ELR (cell line): ENCODE results near the gene LYRM4.
A peak's percentile ranks its signal among the peaks of the same experiment; 100 is the strongest.

Experiments used
- DNase-seq: peaks from one replicate; pipeline ENCODE4 v3.0.0-alpha.2; 2015; ENCODE audit warnings: low read depth

The LYRM4 gene

GRCh38 chr6:5260661-5261544 is at the start of gene LYRM4, which contains the start of gene FARS2:
LYRM4 (minus strand) TSS chr6:5260950; CDS start chr6:5260733, 217 bp downstream.
FARS2 (plus strand) TSS chr6:5261513.
- peak; percentile 91 for DNase-seq

GRCh38 chr6:5308066-5308465 is 47.3 kb upstream of the LYRM4 start:
- peak; percentile 91 for DNase-seq

GRCh38 chr6:5307058-5307457 is 46.3 kb upstream of the LYRM4 start:
- no peak for DNase-seq

- DNase-seq = peak; percentile 44
Observed at GRCh38 chr6:5305968-5306626, 45.3 kb upstream of the LYRM4 start.

GRCh38 chr6:5303682-5304081 is 42.9 kb upstream of the LYRM4 start:
- no peak for DNase-seq

GRCh38 chr6:5302995-5303622 is 42.4 kb upstream of the LYRM4 start:
- DNase-seq = peak; percentile 30

GRCh38 chr6:5302220-5302946 is 41.6 kb upstream of the LYRM4 start:
- DNase-seq = no peak

- no peak for DNase-seq
Observed at GRCh38 chr6:5300206-5300764, 39.5 kb upstream of the LYRM4 start.

- DNase-seq = no peak
Observed at GRCh38 chr6:5295623-5296022, 34.9 kb upstream of the LYRM4 start.

GRCh38 chr6:5294392-5295211 is 33.9 kb upstream of the LYRM4 start:
- no peak for DNase-seq

GRCh38 chr6:5293692-5294091 is 32.9 kb upstream of the LYRM4 start:
- no peak for DNase-seq

- no peak for DNase-seq
Observed at GRCh38 chr6:5292154-5292553, 31.4 kb upstream of the LYRM4 start.

GRCh38 chr6:5290500-5290899 is 29.8 kb upstream of the LYRM4 start:
- no peak for DNase-seq

GRCh38 chr6:5290097-5290496 is 29.3 kb upstream of the LYRM4 start:
- no peak for DNase-seq

- DNase-seq = no peak
Observed at GRCh38 chr6:5287966-5288297, 27.2 kb upstream of the LYRM4 start.

- DNase-seq = peak; percentile 84
Observed at GRCh38 chr6:5287205-5287965, 26.6 kb upstream of the LYRM4 start.

- DNase-seq = no peak
Observed at GRCh38 chr6:5286780-5287179, 26.0 kb upstream of the LYRM4 start.

- DNase-seq = no peak
Observed at GRCh38 chr6:5285526-5285925, 24.8 kb upstream of the LYRM4 start.

GRCh38 chr6:5285081-5285480 is 24.3 kb upstream of the LYRM4 start:
- no peak for DNase-seq

- no peak for DNase-seq
Observed at GRCh38 chr6:5282191-5282623, 21.5 kb upstream of the LYRM4 start.
